ENCODE data around the gene TBC1D2B. TPM values are rescaled to one million over a fixed set of nuclear protein-coding genes. Genes with fewer than 3 reads are reported as not detected.
"Not testable (repeated sequence)": the region's sequence is repeated elsewhere in the genome, so short reads cannot be mapped to it uniquely, and the experiment has no call there.

TBC1D2B gene
- total RNA-seq, 5 donors from 2014 or later (not counting 1 experiment from before 2014, with no cell fraction given) = 86.1 to 106 (median 101) TPM

DNA sequence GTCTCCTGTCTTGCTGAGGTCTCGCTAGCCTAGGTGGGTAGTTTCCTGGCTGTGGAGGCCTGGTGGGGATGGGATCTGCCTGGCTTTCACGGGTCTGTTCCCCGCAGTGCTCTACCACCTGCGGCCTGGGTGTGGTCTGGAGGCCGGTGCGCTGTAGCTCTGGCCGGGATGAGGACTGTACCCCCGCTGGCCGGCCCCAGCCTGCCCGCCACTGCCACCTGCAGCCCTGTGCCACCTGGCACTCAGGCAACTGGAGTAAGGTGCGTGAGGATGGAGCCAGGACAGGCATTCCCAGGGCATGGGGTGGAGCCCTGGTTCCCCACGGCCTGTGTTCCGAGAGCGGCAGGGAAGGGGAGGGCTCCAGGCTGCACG is 89.8 kb downstream of the TBC1D2B start:
- CTCF ChIA-PET; ATAC-seq (replicated peaks in 1 of 4); POLR2A ChIA-PET; DNase-seq; H3K9me3 ChIP-seq; H3K27ac Mint-ChIP-seq; H3K36me3 ChIP-seq (ENCODE audit: control insufficient read depth in 2 of 2, extremely low read depth in 1 of 2, insufficient read depth in 1 of 2, low read length in 1 of 2); H3K4me3 ChIP-seq (ENCODE audit: control insufficient read depth in 1 of 2, extremely low read depth in 1 of 2, low read length in 1 of 2); H3K27me3 Mint-ChIP-seq; H3K36me3 Mint-ChIP-seq; H3K4me3 Mint-ChIP-seq; H3K27ac ChIP-seq (ENCODE audit: low read length); H3K9me3 Mint-ChIP-seq: not testable (repeated sequence)
- H3K4me1 Mint-ChIP-seq = peaks cover 17 to 30% (median 21%) of the 10 kb centered on the region in 3 donors
- 83% methylated on average over 4 of the region's 15 CpGs for WGBS (ENCODE audit: insufficient coverage)
- H3K4me1 ChIP-seq (ENCODE audit: control insufficient read depth in 1 of 2, extremely low read depth in 1 of 2, insufficient read depth in 2 of 2, low read length in 2 of 2) = peaks cover 11 to 15% of the 10 kb centered on the region in 2 experiments
- H3K27me3 ChIP-seq (replicated peaks in 1 of 2; ENCODE audit: control insufficient read depth in 2 of 2, extremely low read depth in 1 of 2, insufficient read depth in 2 of 2, low read length in 1 of 2) = peaks cover 0 to 10% of the 10 kb centered on the region in 2 experiments

DNA sequence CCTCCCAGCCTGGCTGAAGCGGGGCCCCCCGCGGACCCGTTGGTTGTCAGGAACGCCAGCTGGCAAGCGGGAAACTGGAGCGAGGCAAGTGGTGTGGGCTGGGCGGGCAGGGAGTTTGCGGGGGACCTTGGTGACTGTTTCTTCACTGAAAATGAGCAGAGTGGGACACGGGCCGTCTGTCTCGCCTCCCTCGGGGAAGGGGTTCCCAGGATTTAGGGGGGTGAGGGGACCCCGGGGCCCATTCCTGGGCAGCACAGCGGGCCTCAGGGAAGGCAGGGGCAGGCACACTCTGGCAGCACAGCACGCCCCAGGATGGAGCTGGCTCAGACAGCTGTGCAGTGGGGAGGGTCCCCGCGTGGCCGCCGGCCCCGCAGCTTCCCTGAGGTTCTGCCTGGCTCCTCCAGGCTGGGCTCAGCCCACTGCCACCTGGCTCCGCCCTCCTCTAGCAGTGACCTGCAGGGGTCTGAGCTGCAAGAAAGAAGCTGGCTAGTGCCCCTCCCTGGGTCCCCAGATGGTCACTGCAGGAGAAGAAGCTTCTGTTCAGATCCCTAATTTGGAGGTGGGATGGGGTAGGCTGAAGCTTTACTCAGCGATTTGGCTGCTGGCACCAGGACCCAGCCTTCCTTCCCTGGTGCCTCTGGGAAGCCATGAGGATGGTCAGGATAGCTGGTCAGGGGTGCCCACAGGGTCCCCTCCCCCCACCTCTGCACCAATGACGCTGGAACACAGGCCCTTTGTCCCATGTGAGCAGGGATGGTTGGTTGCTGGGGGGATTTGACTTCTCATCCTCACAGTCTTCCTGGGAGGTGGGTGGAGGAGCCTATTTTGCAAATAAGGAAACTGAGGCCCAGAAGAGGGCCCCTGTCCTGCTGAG is 90.4 kb downstream of the TBC1D2B start:
- ChIA-PET CTCF (interaction anchor here in 1 of 2 donors (0.6 kb wide), 1 partner anchor 63 kb away, joined by 8 read pairs; no protein-coding TSS in a partner anchor), POLR2A (no interaction called here)
- H3K27me3 Mint-ChIP-seq = peaks cover 0 to 3% of the 10 kb centered on the region in 2 donors
- no peak overlapping the region for H3K27ac Mint-ChIP-seq
- no peak for ATAC-seq (replicated peaks in 1 of 4)
- Histone ChIP-seq H3K9me3 (no peaks in the 10 kb centered on the region), H3K4me1 (ENCODE audit: control insufficient read depth in 1 of 2, extremely low read depth in 1 of 2, insufficient read depth in 2 of 2, low read length in 2 of 2) (peaks cover 11 to 15% of the 10 kb centered on the region in 2 experiments), H3K4me3 (ENCODE audit: control insufficient read depth in 1 of 2, extremely low read depth in 1 of 2, low read length in 1 of 2) (no peak overlapping the region), H3K27me3 (replicated peaks in 1 of 2; ENCODE audit: control insufficient read depth in 2 of 2, extremely low read depth in 1 of 2, insufficient read depth in 2 of 2, low read length in 1 of 2) (peaks cover 0 to 10% of the 10 kb centered on the region in 2 experiments), H3K27ac (ENCODE audit: low read length) (no peak overlapping the region), H3K36me3 (ENCODE audit: control insufficient read depth in 2 of 2, extremely low read depth in 1 of 2, insufficient read depth in 1 of 2, low read length in 1 of 2) (no peaks in the 10 kb centered on the region)
- peaks cover 17 to 29% (median 21%) of the 10 kb centered on the region in 3 donors for H3K4me1 Mint-ChIP-seq
- no peak overlapping the region for H3K4me3 Mint-ChIP-seq
- peaks cover 3% of the 10 kb centered on the region for H3K36me3 Mint-ChIP-seq
- H3K9me3 Mint-ChIP-seq = no peaks in the 10 kb centered on the region
- 78% methylated on average over 15 of the region's 24 CpGs for WGBS (ENCODE audit: insufficient coverage)
- DNase-seq = no peak

DNA sequence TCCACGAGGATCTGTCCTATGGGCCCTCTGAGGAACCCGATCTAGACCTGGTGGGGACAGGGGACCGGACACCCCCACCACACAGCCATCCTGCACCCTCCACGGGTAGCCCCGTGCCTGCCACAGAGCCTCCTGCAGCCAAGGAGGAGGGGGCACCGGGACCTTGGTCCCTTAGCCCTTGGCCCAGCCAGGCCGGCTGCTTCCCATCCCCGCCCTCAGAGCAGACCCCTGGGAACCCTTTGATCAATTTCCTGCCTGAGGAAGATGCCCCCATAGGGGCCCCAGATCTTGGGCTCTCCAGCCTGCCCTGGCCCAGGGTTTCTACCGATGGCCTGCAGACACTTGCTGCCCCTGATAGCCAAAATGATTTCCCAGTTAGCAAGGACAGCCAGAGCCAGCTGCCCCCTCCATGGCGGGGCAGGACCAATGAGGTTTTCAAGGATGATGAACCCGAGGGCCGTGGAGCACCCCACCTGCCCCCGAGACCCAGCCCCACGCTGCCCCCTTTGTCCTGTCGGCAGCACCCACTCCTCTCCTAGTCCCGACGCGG is 91.5 kb downstream of the TBC1D2B start:
- ATAC-seq (replicated peaks in 1 of 4) (no peak), DNase-seq (no peak)
- 49% methylated on average over 3 of the region's 18 CpGs for WGBS (ENCODE audit: insufficient coverage)
- peaks cover 0 to 10% of the 10 kb centered on the region in 2 experiments for H3K27me3 ChIP-seq (replicated peaks in 1 of 2; ENCODE audit: control insufficient read depth in 2 of 2, extremely low read depth in 1 of 2, insufficient read depth in 2 of 2, low read length in 1 of 2)
- H3K27ac ChIP-seq (ENCODE audit: low read length) = no peak overlapping the region
- H3K9me3 ChIP-seq = no peaks in the 10 kb centered on the region
- POLR2A ChIA-PET = no interaction called here
- H3K4me3 ChIP-seq (ENCODE audit: control insufficient read depth in 1 of 2, extremely low read depth in 1 of 2, low read length in 1 of 2) = no peak overlapping the region
- no peak overlapping the region for H3K27ac Mint-ChIP-seq
- no peaks in the 10 kb centered on the region for H3K36me3 Mint-ChIP-seq
- no peaks in the 10 kb centered on the region for H3K9me3 Mint-ChIP-seq
- CTCF ChIA-PET = interaction anchor here in 1 of 2 donors (0.6 kb wide), 1 partner anchor 64 kb away, joined by 8 read pairs; no protein-coding TSS in a partner anchor
- H3K4me3 Mint-ChIP-seq = no peak overlapping the region
- H3K27me3 Mint-ChIP-seq = peaks cover 0 to 3% of the 10 kb centered on the region in 2 donors
- H3K4me1 Mint-ChIP-seq = peaks cover 16 to 23% (median 16%) of the 10 kb centered on the region in 3 donors
- H3K4me1 ChIP-seq (ENCODE audit: control insufficient read depth in 1 of 2, extremely low read depth in 1 of 2, insufficient read depth in 2 of 2, low read length in 2 of 2) = peaks cover 10 to 12% of the 10 kb centered on the region in 2 experiments
- H3K36me3 ChIP-seq (ENCODE audit: control insufficient read depth in 2 of 2, extremely low read depth in 1 of 2, insufficient read depth in 1 of 2, low read length in 1 of 2) = no peaks in the 10 kb centered on the region

DNA sequence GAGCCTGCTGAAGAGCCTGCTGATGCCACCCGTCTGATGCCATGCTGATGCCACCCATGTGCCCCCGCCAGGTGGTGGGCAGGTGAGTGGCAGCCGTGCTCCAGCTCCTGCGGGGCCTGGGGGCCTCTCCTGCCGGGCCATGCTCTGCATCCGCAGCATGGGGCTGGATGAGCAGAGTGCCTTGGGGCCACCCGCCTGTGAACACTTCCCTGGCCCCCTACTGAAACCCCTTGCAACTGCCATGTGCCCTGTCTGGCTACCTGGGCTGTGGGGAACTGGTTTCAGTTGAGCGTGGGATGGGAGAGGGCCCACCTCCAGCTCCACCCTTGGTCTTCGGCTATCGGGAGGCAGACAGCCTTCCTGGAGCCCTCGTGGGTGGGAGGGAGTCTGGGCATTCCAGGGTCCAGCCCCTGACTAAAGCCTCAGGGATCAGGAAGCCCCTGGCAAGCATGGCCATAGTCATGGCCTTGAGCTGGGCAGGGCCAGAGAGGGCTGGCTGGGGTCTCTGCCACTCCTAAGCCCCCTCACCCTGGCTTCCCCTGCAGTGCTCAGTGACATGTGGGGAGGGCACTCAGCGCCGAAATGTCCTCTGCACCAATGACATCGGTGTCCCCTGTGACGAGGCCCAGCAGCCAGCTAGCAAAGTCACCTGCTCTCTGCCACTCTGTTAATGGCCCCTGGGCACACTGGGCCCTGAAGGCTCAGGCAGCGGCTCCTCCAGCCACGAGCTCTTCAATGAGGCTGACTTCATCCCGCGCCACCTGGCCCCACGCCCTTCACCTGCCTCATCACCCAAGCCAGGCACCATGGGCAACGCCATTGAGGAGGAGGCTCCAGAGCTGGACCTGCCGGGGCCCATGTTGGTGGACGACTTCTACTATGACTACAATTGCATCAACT is 92.2 kb downstream of the TBC1D2B start:
- peaks cover 0 to 3% of the 10 kb centered on the region in 2 donors for H3K27me3 Mint-ChIP-seq
- no peak for ATAC-seq (replicated peaks in 1 of 4)
- Histone ChIP-seq H3K27ac (ENCODE audit: low read length) (no peak overlapping the region), H3K27me3 (replicated peaks in 1 of 2; ENCODE audit: control insufficient read depth in 2 of 2, extremely low read depth in 1 of 2, insufficient read depth in 2 of 2, low read length in 1 of 2) (peaks cover 0 to 10% of the 10 kb centered on the region in 2 experiments), H3K9me3 (no peaks in the 10 kb centered on the region), H3K4me3 (ENCODE audit: control insufficient read depth in 1 of 2, extremely low read depth in 1 of 2, low read length in 1 of 2) (no peak overlapping the region), H3K36me3 (ENCODE audit: control insufficient read depth in 2 of 2, extremely low read depth in 1 of 2, insufficient read depth in 1 of 2, low read length in 1 of 2) (no peaks in the 10 kb centered on the region), H3K4me1 (ENCODE audit: control insufficient read depth in 1 of 2, extremely low read depth in 1 of 2, insufficient read depth in 2 of 2, low read length in 2 of 2) (peaks cover 4 to 5% of the 10 kb centered on the region in 2 experiments)
- no peak overlapping the region for H3K4me3 Mint-ChIP-seq
- no peaks in the 10 kb centered on the region for H3K36me3 Mint-ChIP-seq
- no peaks in the 10 kb centered on the region for H3K9me3 Mint-ChIP-seq
- ChIA-PET POLR2A (no interaction called here), CTCF (interaction anchor here in 1 of 2 donors (0.5 kb wide), 1 partner anchor 122 kb away, joined by 3 read pairs; no protein-coding TSS in a partner anchor)
- WGBS (ENCODE audit: insufficient coverage) = 88% methylated on average over 10 of the region's 23 CpGs
- DNase-seq = no peak
- no peak overlapping the region for H3K27ac Mint-ChIP-seq
- H3K4me1 Mint-ChIP-seq = peaks cover 9 to 16% (median 9%) of the 10 kb centered on the region in 3 donors

DNA sequence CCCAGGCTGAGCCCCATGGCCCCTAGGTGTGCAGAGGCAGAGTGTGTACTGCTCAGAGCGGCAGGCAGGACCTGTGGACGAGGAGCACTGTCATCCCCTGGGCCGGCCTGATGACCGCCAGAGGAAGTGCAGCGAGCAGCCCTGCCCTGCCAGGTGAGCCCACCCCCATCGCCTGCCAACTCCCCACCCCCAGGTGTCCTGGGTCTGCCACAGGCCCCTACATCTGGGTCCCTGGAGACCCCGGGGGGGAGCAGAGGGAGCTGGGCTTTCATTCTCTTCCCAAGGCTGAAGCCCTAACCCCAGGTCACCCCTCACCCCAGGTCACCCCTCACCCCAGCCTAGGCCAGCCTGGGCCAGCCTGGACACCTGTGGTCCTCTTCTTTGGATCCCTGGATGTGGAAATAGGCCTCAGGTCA is 93.1 kb downstream of the TBC1D2B start:
- no peak for ATAC-seq (replicated peaks in 1 of 4)
- Mint-ChIP-seq H3K27me3 (peaks cover 0 to 3% of the 10 kb centered on the region in 2 donors), H3K4me3 (no peak overlapping the region), H3K4me1 (peaks cover 4 to 11% (median 7%) of the 10 kb centered on the region in 3 donors), H3K9me3 (no peaks in the 10 kb centered on the region), H3K36me3 (no peaks in the 10 kb centered on the region), H3K27ac (no peak overlapping the region)
- peaks cover 0 to 10% of the 10 kb centered on the region in 2 experiments for H3K27me3 ChIP-seq (replicated peaks in 1 of 2; ENCODE audit: control insufficient read depth in 2 of 2, extremely low read depth in 1 of 2, insufficient read depth in 2 of 2, low read length in 1 of 2)
- no peaks in the 10 kb centered on the region for H3K4me1 ChIP-seq (ENCODE audit: control insufficient read depth in 1 of 2, extremely low read depth in 1 of 2, insufficient read depth in 2 of 2, low read length in 2 of 2)
- H3K27ac ChIP-seq (ENCODE audit: low read length) = no peak overlapping the region
- POLR2A ChIA-PET = no interaction called here
- no CpG with 5 or more reads among the region's 7 CpGs for WGBS (ENCODE audit: insufficient coverage)
- H3K36me3 ChIP-seq (ENCODE audit: control insufficient read depth in 2 of 2, extremely low read depth in 1 of 2, insufficient read depth in 1 of 2, low read length in 1 of 2) = no peaks in the 10 kb centered on the region
- CTCF ChIA-PET = interaction anchor here in 1 of 2 donors (0.5 kb wide), 1 partner anchor 123 kb away, joined by 3 read pairs; no protein-coding TSS in a partner anchor
- DNase-seq = no peak
- H3K4me3 ChIP-seq (ENCODE audit: control insufficient read depth in 1 of 2, extremely low read depth in 1 of 2, low read length in 1 of 2) = no peak overlapping the region
- H3K9me3 ChIP-seq = no peaks in the 10 kb centered on the region

Measured in T-cell (primary cell).